H1 (cell line): ENCODE data around the gene GABRR2. TPM values are rescaled to one million over a fixed set of nuclear protein-coding genes. Genes with fewer than 3 reads are reported as not detected.

Experiments
- BCL11A ChIP-seq, 2 experiments: IDR thresholded peaks; one replicate each; pipeline ENCODE4 v1.6.1; 2011; ENCODE audit warnings: low read depth in 2 of 2, low read length in 2 of 2, mild to moderate bottlenecking in 2 of 2
- BRCA1 ChIP-seq: IDR thresholded peaks from 2 replicates; pipeline ENCODE4 v1.6.1; 2012; ENCODE audit warnings: low read depth, low read length, improper control_type of control experiment
- NRF1 ChIP-seq: IDR thresholded peaks from 2 replicates; pipeline ENCODE4 v1.6.1; 2011; ENCODE audit warnings: mild to moderate bottlenecking, low read depth, low read length, improper control_type of control experiment
- SIN3A ChIP-seq, 2 experiments: IDR thresholded peaks in 1 of 2; conservative IDR thresholded peaks in 1 of 2; 2 replicates each; pipeline ENCODE4 v1.6.1; 2011 to 2012; ENCODE audit warnings: low read length in 2 of 2, improper control_type of control experiment in 1 of 2, low read depth in 1 of 2, mild to moderate bottlenecking in 1 of 2
- SIRT6 ChIP-seq: IDR thresholded peaks from one replicate; pipeline ENCODE4 v1.7.1; 2012; ENCODE audit warnings: low read length, inconsistent platforms
- TEAD4 ChIP-seq: IDR thresholded peaks from 2 replicates; pipeline ENCODE4 v1.6.1; 2012; ENCODE audit warnings: low read depth, low read length, inconsistent platforms, mixed read lengths
- ZNF274 ChIP-seq: IDR thresholded peaks from 2 replicates; pipeline ENCODE4 v1.7.0; 2012; ENCODE audit warnings: low read length, borderline replicate concordance; ENCODE audit errors: extremely low read depth
- polyA plus RNA-seq, 7 experiments: library from polyadenylated mRNA; depleted of rRNA in 3 of 7; stranded (reverse) in 5 of 7; unstranded in 2 of 7; fragments of >200 nt in 5 of 7; fragments of 200-250 nt in 2 of 7; gene quantifications; 1 replicate in 5 of 7; 2 replicates in 1 of 7; 4 replicates in 1 of 7; pipeline versions ENCODE4 v1.2.1 to v1.2.3, GENCODE V29; 2011 to 2013; ENCODE audit warnings: missing spikeins in 2 of 7, mixed read lengths in 2 of 7
- total RNA-seq: library from RNA; stranded (reverse); fragmentation: NEBNext Ultra II Directional; extraction: Animal tissue kit (Norgen Biotek cat#: 25700); gene quantifications from 2 replicates; pipeline ENCODE4 v1.2.1, GENCODE V29; 2021

Gene GABRR2
- total and polyA plus RNA-seq, 2 of the 8 experiments (the other 6 are each of a cell fraction or from before 2014, with no cell fraction given): not detected

GRCh38 chr6:89314692-89315091 is 407 bp downstream of the GABRR2 start (continued):
- no peak for TF ChIP-seq BCL11A (IDR thresholded peaks at IDR 0.05; ENCODE audit: low read depth in 2 of 2, low read length in 2 of 2)
- TF ChIP-seq SIN3A (conservative IDR thresholded peaks at IDR 0.05 in 1 of 2, IDR thresholded peaks at IDR 0.05 in 1 of 2; ENCODE audit: low read depth in 1 of 2, low read length in 2 of 2): no peak
- no peak for TF ChIP-seq BRCA1
- no peak for TF ChIP-seq SIRT6
- no peak for TF ChIP-seq TEAD4
- TF ChIP-seq NRF1: no peak
- TF ChIP-seq ZNF274: no peak
- TF ChIP-seq, all 59 proteins: peak for 0
